Loucy (cell line): Measurements from ENCODE around the gene PCDHGB3.
"Not testable (repeated sequence)": the region's sequence is repeated elsewhere in the genome, so short reads cannot be mapped to it uniquely, and the experiment has no call there.

Experiments
- H2AFZ ChIP-seq: fragments of 200-600 bp; sonication (generic); 2 replicates; pipeline ENCODE4 v1.6.0; 2016; ENCODE audit warnings: antibody characterized with exemption, mild to moderate bottlenecking, low read length, moderate library complexity
- H3F3A ChIP-seq: fragments of 200-600 bp; 2 replicates; pipeline ENCODE4 v1.6.0; 2016; ENCODE audit warnings: antibody characterized with exemption, low read depth, mild to moderate bottlenecking
- H3K27me3 ChIP-seq: fragments of 200-600 bp; sonication (generic); 2 replicates; pipeline ENCODE4 v1.6.1; 2014; ENCODE audit warnings: low read length, mild to moderate bottlenecking; ENCODE audit not compliant: insufficient read depth, poor library complexity, severe bottlenecking
- H3K36me3 ChIP-seq: fragments of 200-600 bp; sonication (generic); 2 replicates; pipeline ENCODE4 v1.6.1; 2016; ENCODE audit warnings: low read length; ENCODE audit not compliant: insufficient read depth
- H3K4me1 ChIP-seq: fragments of 200-600 bp; sonication (generic); 2 replicates; pipeline ENCODE4 v1.5.1; 2014; ENCODE audit warnings: low read length, mild to moderate bottlenecking; ENCODE audit not compliant: insufficient read depth, poor library complexity, severe bottlenecking
- H3K4me2 ChIP-seq: fragments of 200-600 bp; sonication (generic); 2 replicates; pipeline ENCODE4 v1.6.0; 2014; ENCODE audit warnings: antibody characterized with exemption, low read length, low read depth, mild to moderate bottlenecking; ENCODE audit not compliant: poor library complexity, severe bottlenecking
- H3K4me3 ChIP-seq: fragments of 200-600 bp; sonication (generic); 2 replicates; pipeline ENCODE4 v1.5.1; 2014; ENCODE audit warnings: low read length, mild to moderate bottlenecking, mixed read lengths; ENCODE audit not compliant: poor library complexity, severe bottlenecking
- H3K79me2 ChIP-seq: fragments of 200-600 bp; sonication (generic); 2 replicates; pipeline ENCODE4 v1.6.1; 2014; ENCODE audit warnings: low read length; ENCODE audit not compliant: insufficient read depth
- H3K9ac ChIP-seq: fragments of 200-600 bp; sonication (generic); 2 replicates; pipeline ENCODE4 v1.6.0; 2014; ENCODE audit warnings: mild to moderate bottlenecking, low read depth, low read length, moderate library complexity; ENCODE audit not compliant: poor library complexity, severe bottlenecking
- H3K9me2 ChIP-seq: fragments of 200-600 bp; sonication (generic); replicated peaks from 2 replicates; pipeline ENCODE4 v1.6.1; 2016; ENCODE audit warnings: low read depth, low read length, mixed read lengths
- H3K9me3 ChIP-seq: fragments of 200-600 bp; sonication (generic); 2 replicates; pipeline ENCODE4 v1.6.1; 2014; ENCODE audit warnings: mild to moderate bottlenecking, antibody characterized with exemption, low read length, low read depth; ENCODE audit not compliant: insufficient read depth
- H4K20me1 ChIP-seq: fragments of 200-600 bp; sonication (generic); 2 replicates; pipeline ENCODE4 v1.6.0; 2014; ENCODE audit warnings: antibody characterized with exemption, low read length, mild to moderate bottlenecking; ENCODE audit not compliant: insufficient read depth, poor library complexity, severe bottlenecking
- EZH2phosphoT487 ChIP-seq: fragments of 200-600 bp; IDR thresholded peaks from 2 replicates; pipeline ENCODE4 v1.6.1; 2018; ENCODE audit warnings: antibody characterized with exemption, mild to moderate bottlenecking, moderate library complexity, borderline replicate concordance
- TF ChIP-seq, protein P1 (sequence below): fragments of 200-600 bp; sonication (generic); conservative IDR thresholded peaks from 2 replicates; pipeline ENCODE4 v1.5.1; 2014; ENCODE audit warnings: mild to moderate bottlenecking, antibody characterized with exemption, low read length

Gene PCDHGB3

DNA sequence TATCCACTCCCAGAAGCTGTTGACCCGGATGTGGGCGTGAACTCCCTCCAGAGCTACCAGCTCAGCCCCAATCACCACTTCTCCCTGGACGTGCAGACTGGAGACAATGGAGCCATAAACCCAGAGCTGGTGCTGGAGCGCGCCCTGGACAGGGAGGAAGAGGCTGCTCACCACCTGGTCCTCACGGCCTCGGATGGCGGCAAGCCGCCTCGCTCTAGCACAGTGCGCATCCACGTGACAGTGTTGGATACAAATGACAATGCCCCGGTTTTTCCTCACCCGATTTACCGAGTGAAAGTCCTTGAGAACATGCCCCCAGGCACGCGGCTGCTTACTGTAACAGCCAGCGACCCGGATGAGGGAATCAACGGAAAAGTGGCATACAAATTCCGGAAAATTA is 23.2 kb downstream of the PCDHGB3 start:
- TF ChIP-seq EZH2phosphoT487, result no peak
- TF ChIP-seq, protein P1, sequence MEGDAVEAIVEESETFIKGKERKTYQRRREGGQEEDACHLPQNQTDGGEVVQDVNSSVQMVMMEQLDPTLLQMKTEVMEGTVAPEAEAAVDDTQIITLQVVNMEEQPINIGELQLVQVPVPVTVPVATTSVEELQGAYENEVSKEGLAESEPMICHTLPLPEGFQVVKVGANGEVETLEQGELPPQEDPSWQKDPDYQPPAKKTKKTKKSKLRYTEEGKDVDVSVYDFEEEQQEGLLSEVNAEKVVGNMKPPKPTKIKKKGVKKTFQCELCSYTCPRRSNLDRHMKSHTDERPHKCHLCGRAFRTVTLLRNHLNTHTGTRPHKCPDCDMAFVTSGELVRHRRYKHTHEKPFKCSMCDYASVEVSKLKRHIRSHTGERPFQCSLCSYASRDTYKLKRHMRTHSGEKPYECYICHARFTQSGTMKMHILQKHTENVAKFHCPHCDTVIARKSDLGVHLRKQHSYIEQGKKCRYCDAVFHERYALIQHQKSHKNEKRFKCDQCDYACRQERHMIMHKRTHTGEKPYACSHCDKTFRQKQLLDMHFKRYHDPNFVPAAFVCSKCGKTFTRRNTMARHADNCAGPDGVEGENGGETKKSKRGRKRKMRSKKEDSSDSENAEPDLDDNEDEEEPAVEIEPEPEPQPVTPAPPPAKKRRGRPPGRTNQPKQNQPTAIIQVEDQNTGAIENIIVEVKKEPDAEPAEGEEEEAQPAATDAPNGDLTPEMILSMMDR, result no peak
- Histone ChIP-seq H3K36me3 (no peaks in the 10 kb centered on the region), H3K9me3 (no peaks in the 10 kb centered on the region), H3K4me2 (no peak overlapping the region), H3K9ac (no peak overlapping the region), H4K20me1 (no peaks in the 10 kb centered on the region), H3F3A (no peaks in the 10 kb centered on the region), H3K9me2 (no peaks in the 10 kb centered on the region), H2AFZ (no peak overlapping the region), H3K4me3 (no peak overlapping the region), H3K79me2 (no peaks in the 10 kb centered on the region), H3K4me1 (no peaks in the 10 kb centered on the region), H3K27me3 (no peaks in the 10 kb centered on the region)

DNA sequence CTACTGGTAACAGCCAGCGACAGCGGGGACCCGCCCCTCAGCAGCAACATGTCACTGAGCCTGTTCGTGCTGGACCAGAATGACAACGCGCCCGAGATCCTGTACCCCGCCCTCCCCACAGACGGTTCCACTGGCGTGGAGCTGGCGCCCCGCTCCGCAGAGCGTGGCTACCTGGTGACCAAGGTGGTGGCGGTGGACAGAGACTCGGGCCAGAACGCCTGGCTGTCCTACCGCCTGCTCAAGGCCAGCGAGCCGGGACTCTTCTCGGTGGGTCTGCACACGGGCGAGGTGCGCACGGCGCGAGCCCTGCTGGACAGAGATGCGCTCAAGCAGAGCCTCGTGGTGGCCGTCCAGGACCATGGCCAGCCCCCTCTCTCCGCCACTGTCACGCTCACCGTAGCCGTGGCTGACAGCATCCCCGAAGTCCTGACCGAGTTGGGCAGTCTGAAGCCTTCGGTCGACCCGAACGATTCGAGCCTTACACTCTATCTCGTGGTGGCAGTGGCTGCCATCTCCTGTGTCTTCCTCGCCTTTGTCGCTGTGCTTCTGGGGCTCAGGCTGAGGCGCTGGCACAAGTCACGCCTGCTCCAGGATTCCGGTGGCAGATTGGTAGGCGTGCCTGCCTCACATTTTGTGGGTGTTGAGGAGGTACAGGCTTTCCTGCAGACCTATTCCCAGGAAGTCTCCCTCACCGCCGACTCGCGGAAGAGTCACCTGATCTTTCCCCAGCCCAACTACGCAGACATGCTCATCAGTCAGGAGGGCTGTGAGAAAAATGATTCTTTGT is 24.6 kb downstream of the PCDHGB3 start:
- H3K4me1 ChIP-seq, H3K9me3 ChIP-seq, H3K4me2 ChIP-seq, H3K36me3 ChIP-seq, H3F3A ChIP-seq, H3K79me2 ChIP-seq, H2AFZ ChIP-seq, H3K4me3 ChIP-seq, H4K20me1 ChIP-seq, H3K9ac ChIP-seq, H3K9me2 ChIP-seq, H3K27me3 ChIP-seq: not testable (repeated sequence)

DNA sequence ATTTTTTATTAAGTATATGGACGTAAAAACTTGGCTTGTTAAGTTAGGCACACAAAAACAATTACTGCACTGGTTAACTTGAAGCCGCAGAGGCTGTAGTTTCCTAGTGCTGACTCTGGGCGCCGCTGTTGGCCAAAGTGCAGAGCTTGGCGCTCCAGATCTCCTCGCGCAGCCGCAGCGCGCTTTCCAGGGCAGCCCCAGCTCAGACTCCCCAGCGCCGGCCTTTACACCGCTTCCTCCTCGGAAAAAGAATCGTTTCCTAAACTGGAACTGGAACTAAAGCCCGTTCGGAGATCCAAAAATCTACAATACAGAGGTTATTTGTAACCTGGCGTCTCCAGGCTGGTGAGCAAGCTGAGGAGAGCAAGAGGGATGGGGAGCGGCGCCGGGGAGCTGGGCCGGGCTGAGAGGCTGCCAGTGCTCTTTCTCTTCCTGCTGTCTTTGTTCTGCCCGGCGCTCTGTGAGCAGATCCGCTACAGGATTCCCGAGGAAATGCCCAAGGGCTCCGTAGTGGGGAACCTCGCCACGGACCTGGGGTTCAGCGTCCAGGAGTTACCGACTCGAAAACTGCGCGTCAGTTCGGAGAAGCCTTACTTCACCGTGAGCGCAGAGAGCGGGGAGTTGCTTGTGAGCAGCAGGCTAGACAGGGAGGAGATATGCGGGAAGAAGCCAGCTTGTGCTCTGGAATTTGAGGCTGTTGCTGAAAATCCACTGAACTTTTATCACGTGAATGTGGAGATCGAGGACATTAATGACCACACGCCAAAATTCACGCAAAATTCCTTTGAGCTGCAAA is 27.9 kb downstream of the PCDHGB3 start, which contains the start of gene PCDHGB5:
TSS of gene PCDHGB5 (plus strand) at position 192 of the 796 bp plus-strand sequence. CDS start at position 373, 181 bp downstream.
- not testable (repeated sequence) for H3K9me3 ChIP-seq, H3F3A ChIP-seq, H3K4me1 ChIP-seq, H4K20me1 ChIP-seq, H3K27me3 ChIP-seq, H3K36me3 ChIP-seq, H3K79me2 ChIP-seq, H3K4me2 ChIP-seq, H3K4me3 ChIP-seq, H3K9me2 ChIP-seq, H2AFZ ChIP-seq, H3K9ac ChIP-seq
- TF ChIP-seq, protein P1, result 0 out of 2 replicates have a peak, but pooled peaks have one; percentile 8
